Right lobe of liver (tissue), 4 donors: ENCODE data around the gene ENO3.

Experiments
- POLR2A ChIP-seq: fragments of 450-650 bp; IDR thresholded peaks from one replicate; pipeline ENCODE4 v1.6.1; 2017; ENCODE audit warnings: antibody characterized with exemption, mild to moderate bottlenecking
- TF ChIP-seq, protein P1 (sequence below), 4 donors: fragments of 200-600 bp in 3 of 4; fragments of 450-650 bp in 1 of 4; IDR thresholded peaks; one replicate each; pipeline versions ENCODE4 v1.5.1 to v1.8.0; 2016 to 2022; ENCODE audit warnings: antibody characterized with exemption in 4 of 4, mild to moderate bottlenecking in 2 of 4
- donor health status: DM: no; HTN: no; CAD: no.
- donor health status: DM: no; HTN: no; CAD: no.
- donor health status: DM: no; HTN: yes; CAD: no.

DNA sequence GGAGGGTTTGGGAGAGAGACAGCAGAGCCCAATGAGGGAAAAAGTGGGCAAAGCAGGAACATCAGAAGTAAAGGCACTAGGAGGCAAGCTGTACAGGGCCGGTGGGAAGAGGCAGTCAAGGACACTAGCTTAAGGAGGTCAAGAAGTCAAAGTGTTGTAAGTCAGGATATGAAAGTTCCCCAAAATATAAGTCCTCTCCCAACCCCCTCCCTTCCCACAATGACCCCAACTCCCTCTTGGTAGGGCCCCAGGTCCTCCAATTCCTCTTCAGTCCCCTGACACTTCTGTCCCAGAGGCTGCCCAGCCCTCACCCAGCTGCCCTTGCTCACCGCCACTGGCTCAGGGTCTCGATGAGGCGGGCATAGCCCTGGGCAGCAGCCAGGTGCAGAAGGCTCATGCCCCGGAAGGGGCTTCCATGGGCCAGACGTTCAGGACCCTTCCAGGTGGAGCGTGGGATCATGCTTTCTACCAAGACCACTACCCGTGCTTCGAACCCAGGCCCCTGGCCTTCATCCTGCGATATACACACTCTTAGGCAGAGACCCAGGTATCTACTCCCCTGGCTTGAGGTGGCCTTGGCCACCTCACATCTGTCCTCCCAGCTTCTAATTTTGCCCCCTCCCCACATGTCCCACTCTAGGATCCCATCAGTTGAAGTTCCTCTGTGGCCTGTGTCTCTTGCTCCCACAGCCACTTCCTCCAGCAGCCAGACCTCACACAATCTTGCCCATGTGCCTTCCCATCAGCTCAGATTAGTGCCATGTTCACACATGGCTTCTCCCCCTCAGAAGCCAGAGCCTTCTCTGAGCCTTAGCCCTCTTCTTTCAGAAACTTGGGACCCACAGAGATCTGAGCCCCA lies 22.6 kb downstream of the ENO3 start:
- TF ChIP-seq, protein P1, sequence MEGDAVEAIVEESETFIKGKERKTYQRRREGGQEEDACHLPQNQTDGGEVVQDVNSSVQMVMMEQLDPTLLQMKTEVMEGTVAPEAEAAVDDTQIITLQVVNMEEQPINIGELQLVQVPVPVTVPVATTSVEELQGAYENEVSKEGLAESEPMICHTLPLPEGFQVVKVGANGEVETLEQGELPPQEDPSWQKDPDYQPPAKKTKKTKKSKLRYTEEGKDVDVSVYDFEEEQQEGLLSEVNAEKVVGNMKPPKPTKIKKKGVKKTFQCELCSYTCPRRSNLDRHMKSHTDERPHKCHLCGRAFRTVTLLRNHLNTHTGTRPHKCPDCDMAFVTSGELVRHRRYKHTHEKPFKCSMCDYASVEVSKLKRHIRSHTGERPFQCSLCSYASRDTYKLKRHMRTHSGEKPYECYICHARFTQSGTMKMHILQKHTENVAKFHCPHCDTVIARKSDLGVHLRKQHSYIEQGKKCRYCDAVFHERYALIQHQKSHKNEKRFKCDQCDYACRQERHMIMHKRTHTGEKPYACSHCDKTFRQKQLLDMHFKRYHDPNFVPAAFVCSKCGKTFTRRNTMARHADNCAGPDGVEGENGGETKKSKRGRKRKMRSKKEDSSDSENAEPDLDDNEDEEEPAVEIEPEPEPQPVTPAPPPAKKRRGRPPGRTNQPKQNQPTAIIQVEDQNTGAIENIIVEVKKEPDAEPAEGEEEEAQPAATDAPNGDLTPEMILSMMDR (IDR thresholded peaks at IDR 0.05), result no peak
- no peak for TF ChIP-seq POLR2A
